ENCODE measurements around the gene SLC17A3. TPM values are rescaled to one million over a fixed set of nuclear protein-coding genes. Genes with fewer than 3 reads are reported as not detected.
A peak's percentile ranks its signal among the peaks of the same experiment; 100 is the strongest.

The SLC17A3 gene
- total RNA-seq, 2 donors from 2014 or later = 0.20 to 1.6 TPM

DNA sequence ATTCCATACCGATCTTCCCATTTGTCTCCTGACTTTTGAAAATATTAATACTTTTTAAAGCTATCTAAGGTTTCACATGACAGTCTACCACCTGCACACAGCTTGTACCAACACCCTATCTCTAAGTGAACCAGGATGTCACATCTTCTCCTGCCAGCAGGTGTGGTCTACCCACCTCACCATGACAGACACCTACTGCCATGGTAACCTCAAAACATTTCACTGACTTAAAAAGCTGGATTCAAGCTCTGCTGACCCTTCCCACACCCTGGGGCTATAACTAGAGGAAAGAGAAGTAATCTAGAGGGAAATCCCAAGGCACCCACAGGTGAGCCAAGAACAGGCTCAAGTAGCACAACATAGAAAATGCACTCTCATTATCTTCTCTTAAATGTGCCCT lies 1.2 kb downstream of the SLC17A3 start:
- ATAC-seq (peak; percentile 24 to 51), DNase-seq (ENCODE audit: low spot score in 2 of 2) (no peak)
- no peaks in the 10 kb centered on the region for H3K36me3 Mint-ChIP-seq
- peaks cover 0 to 4% of the 10 kb centered on the region in 2 donors for H3K9me3 Mint-ChIP-seq
- H3K27ac Mint-ChIP-seq = no peak overlapping the region

DNA sequence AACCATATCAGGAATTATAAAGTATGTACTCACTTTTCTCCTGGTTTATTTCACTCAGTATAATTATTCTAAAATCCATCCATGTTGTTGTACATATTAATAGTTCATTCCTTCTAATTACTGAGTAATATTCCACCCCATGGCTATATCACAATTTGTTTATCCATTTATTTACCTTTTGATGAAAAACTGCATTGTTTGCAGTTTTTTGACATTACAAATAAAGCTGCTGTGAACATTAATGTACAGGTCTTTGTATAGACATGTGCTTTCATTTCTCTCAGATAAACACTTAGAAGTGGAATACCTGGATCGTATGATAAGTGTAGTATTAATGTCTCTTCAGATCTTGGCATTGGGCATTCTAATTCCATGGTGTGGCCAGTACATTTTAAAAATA lies 4.2 kb downstream of the SLC17A3 start:
- DNase-seq (ENCODE audit: low spot score in 2 of 2) (no peak), ATAC-seq (no peak)
- Mint-ChIP-seq H3K27ac (no peak overlapping the region), H3K36me3 (peaks cover 0 to under 1% of the 10 kb centered on the region in 2 donors), H3K9me3 (peaks cover 0 to 4% of the 10 kb centered on the region in 2 donors)

DNA sequence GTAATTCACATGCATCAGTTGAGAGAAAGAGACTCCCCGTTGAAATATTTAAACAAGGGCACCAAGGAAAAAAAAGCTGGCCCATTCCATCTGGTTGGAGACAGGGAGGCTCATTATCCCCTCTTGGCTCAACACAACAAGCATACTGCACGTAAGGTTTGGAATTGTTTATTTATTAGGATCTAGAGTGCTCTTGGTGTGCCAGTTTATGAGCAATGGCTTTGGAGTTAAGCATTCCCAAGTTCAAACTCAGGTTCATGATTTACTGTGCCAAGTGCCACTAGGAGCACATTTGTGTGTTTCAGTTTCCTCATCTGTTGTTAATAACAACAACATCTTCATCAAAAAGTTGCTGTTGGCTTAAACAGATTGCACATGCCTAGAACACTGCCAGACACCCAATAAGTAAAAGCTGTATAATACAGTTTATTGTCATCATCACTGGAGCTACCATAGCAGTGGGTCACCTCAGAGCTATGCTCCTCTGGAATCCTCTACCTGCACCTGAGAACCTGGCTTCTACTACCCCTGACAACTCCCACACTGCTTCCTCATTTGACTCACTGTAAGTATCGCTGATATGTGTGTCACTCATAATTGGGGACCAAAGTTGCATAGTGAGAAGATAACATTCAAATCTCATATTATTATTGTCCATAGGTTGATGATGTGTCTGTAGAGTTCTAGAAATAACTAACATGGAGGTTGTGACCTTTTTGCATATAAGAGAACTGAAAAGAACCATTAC lies 5.4 kb downstream of the SLC17A3 start:
- Mint-ChIP-seq H3K9me3 (peaks cover 7 to 17% of the 10 kb centered on the region in 2 donors), H3K27ac (no peak overlapping the region), H3K36me3 (peaks cover 12 to 13% of the 10 kb centered on the region in 2 donors)
- no peak for DNase-seq (ENCODE audit: low spot score in 2 of 2)
- peak in 1 of 2 donors; percentile 75 for ATAC-seq

DNA sequence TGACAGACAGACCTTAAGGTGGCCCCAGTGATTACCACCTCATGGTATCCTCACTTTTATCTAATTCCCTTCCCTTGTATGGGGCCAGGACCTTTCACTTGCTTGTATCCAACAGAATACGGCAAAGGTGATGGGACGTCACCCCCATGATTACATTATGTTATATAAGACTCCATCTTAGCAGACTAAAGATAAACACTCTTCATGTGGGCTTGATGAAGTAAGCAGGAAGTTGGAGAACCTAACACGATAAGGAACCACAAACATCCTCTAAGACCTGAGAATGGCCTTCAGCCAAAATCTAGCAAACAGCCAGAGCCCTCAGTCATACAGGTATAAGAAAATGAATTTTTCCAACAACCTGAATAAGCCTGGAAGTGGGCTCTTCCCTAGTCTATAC lies 8.0 kb downstream of the SLC17A3 start:
- DNase-seq (ENCODE audit: low spot score in 2 of 2) (no peak), ATAC-seq (peak; percentile 51 to 78)
- Mint-ChIP-seq H3K9me3 (peaks cover 7 to 15% of the 10 kb centered on the region in 2 donors), H3K27ac (no peak overlapping the region), H3K36me3 (peaks cover 13 to 22% of the 10 kb centered on the region in 2 donors)

DNA sequence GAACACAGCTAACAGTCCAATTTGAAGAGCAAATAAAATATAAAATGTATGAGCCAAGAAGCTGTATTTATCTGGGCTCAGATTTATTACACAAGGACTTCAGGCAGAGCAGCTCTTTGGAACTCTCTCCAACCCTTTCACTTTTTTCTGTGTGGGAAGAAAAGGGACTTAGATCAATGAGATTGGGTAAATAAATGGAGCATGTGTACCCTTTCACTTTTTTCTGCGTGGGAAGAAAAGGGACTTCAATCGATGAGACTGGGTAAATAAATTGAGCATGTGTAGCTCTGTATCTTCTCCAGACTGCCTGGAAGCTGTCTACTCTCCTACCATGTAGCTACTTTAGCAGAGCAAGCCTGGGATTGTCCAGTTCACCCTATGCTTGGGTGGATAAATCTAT lies 10.7 kb downstream of the SLC17A3 start:
- Mint-ChIP-seq H3K9me3 (peaks cover 7 to 22% of the 10 kb centered on the region in 2 donors), H3K27ac (no peak overlapping the region), H3K36me3 (peaks cover 13 to 26% of the 10 kb centered on the region in 2 donors)
- DNase-seq (ENCODE audit: low spot score in 2 of 2) (no peak), ATAC-seq (no peak)

- H3K27ac Mint-ChIP-seq = no peak overlapping the region
- ATAC-seq = no peak
- H3K9me3 Mint-ChIP-seq = peaks cover 7 to 23% of the 10 kb centered on the region in 2 donors
- no peak for DNase-seq (ENCODE audit: low spot score in 2 of 2)
- peaks cover 13 to 26% of the 10 kb centered on the region in 2 donors for H3K36me3 Mint-ChIP-seq
These were observed 11.8 kb downstream of the SLC17A3 start for GRCh38 chr6:25862199-25862598.

DNA sequence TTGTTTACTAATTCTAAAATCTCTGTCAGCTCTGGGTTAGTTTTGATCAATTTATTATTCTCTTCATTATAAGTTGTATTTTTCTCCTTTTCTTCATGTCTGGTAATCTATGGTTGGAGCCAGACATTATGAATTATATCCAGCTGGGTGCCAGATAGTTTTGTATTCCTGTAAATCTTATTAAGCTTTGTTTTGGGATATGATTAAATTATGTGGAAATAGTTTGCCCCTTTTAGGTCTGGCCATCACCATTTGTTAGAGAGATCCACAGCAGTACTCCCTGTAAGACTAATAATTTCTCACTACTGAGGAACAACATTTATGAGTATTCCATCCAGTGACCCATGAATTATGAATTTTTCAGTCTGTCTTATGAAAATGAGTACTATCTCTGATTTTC lies 21.3 kb downstream of the SLC17A3 start:
- no peak overlapping the region for H3K27ac Mint-ChIP-seq
- no peak for ATAC-seq

DNA sequence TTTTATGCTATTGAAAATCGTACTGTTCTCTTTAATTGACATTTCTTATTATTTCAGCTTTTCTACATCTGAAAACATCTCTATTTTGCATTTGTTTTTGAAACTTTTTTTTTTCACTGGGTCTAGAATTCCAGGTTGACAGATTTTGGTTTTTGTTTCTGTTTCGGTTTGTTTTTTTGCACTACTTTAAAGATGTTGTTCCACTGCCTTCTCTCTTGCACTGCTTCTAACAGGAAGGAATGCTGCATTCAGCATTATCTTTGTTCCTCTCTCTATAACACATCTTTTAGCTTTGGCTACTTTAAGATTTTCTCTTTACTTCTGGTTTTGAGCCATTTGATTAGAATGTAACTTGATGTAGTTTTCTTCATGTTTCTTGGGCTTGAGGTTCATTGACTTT lies 22.1 kb downstream of the SLC17A3 start:
- H3K9me3 Mint-ChIP-seq = peaks cover 0 to 7% of the 10 kb centered on the region in 2 donors
- no peak for ATAC-seq
- DNase-seq (ENCODE audit: low spot score in 2 of 2) = no peak
- H3K36me3 Mint-ChIP-seq = peaks cover 3 to 13% of the 10 kb centered on the region in 2 donors
- no peak overlapping the region for H3K27ac Mint-ChIP-seq

More for the DNA sequence above, 21.3 kb downstream of the SLC17A3 start:
- Mint-ChIP-seq H3K9me3 (peaks cover 0 to 7% of the 10 kb centered on the region in 2 donors), H3K36me3 (peaks cover 0 to 10% of the 10 kb centered on the region in 2 donors)
- no peak for DNase-seq (ENCODE audit: low spot score in 2 of 2)

GRCh38 chr6:25844518-25844917 lies 29.5 kb downstream of the SLC17A3 start:
- H3K9me3 Mint-ChIP-seq = peaks cover 0 to 12% of the 10 kb centered on the region in 2 donors
- no peak overlapping the region for H3K27ac Mint-ChIP-seq
- no peak for DNase-seq (ENCODE audit: low spot score in 2 of 2)
- H3K36me3 Mint-ChIP-seq = peaks cover 10 to 14% of the 10 kb centered on the region in 2 donors
- ATAC-seq = no peak

DNA sequence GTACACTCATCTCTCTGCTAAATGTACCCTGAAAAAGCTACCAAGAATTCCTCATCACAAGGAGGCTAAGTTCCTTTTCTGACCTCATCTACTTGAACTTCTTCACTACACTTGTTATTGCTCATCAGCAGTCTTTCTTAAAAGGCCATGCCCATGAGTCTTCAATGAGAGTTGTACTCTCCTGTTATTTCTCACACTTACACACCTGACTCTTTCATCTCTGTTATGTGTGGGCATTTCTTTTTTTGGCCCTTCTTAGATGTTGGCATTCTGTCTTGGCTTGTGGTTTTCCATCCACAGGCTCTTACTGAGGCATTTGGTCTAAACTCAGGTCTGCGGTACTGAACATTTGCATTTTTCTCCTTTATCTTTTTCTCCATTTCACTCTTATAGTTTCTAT lies 31.5 kb downstream of the SLC17A3 start:
- H3K27ac Mint-ChIP-seq = no peak overlapping the region
- H3K36me3 Mint-ChIP-seq = peaks cover 10 to 14% of the 10 kb centered on the region in 2 donors
- H3K9me3 Mint-ChIP-seq = peaks cover 0 to 12% of the 10 kb centered on the region in 2 donors
- DNase-seq (ENCODE audit: low spot score in 2 of 2) = peak in 1 of 2 donors; percentile 22
- ATAC-seq = peak; percentile 94 to 96

DNA sequence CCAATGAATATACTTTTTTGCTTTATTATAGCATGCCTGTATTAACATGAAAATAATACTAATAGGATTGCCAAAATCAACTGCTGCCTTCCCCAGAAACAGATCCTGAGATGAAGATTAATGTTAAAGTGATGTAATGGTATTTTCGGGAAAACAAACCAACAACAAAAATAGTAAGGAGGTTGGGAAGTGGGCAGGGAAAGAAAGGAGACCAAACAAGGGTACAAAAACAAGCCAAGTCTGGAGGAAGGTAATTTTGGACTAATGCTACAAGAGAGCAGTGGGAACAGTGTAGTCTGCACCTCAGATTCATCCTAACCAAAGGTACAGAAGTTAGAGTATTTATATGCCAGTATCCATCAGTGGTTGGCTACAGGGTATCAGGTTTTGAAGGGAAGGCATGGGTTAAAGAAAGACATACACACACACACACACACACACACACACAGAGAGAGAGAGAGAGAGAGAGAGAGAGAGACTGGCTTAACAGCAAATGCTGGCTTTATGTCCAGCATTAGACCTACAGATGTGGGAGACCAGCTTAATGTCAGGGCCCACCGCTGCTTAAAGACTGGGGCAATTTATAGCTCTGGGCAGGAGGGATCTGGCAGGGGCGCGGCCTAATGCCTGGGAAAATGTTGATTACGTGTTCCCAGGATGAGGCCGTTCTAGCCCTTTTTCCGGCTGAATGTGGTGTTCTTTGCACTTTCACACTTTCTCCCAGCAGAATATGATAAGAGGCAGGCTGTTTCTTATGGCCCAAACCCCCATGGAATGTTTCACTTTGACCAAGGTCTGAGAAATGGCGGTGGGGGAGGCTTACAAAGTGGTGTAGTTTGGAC lies 38.4 kb downstream of the SLC17A3 start:
- ATAC-seq (no peak), DNase-seq (ENCODE audit: low spot score in 2 of 2) (no peak)
- Mint-ChIP-seq H3K9me3 (peaks cover 0 to 9% of the 10 kb centered on the region in 2 donors), H3K27ac (no peak overlapping the region), H3K36me3 (peaks cover 5 to 12% of the 10 kb centered on the region in 2 donors)

- Mint-ChIP-seq H3K36me3 (peaks cover 2 to 6% of the 10 kb centered on the region in 2 donors), H3K9me3 (peaks cover 0 to 2% of the 10 kb centered on the region in 2 donors), H3K27ac (no peak overlapping the region)
- ATAC-seq = no peak
- DNase-seq (ENCODE audit: low spot score in 2 of 2) = no peak
These were observed 39.1 kb downstream of the SLC17A3 start for GRCh38 chr6:25834950-25835349.

- DNase-seq (ENCODE audit: low spot score in 2 of 2) (no peak), ATAC-seq (no peak)
- no peak overlapping the region for H3K27ac Mint-ChIP-seq
- peaks cover 0 to 4% of the 10 kb centered on the region in 2 donors for H3K36me3 Mint-ChIP-seq
- H3K9me3 Mint-ChIP-seq = no peaks in the 10 kb centered on the region
These were observed 40.9 kb downstream of the SLC17A3 start for GRCh38 chr6:25833136-25833535.

DNA sequence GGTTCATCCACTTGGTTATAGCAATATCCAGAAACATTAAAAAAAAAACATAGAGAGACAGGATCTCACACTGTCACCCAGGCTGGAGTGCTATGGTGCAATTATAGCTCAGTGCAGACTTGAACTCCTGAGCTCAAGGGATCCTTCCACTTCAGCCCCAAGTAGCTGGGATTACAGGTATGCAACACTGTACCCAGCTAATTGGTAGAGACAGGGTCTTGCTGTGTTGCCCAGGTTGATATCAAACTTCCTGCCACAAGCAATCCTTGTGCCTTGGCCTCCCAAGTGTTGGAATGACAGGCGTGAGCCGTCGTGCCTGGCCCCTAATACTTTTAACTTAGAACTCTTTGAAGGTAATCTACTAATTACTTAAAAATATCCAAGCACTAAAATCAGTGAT lies 41.4 kb downstream of the SLC17A3 start:
- ATAC-seq = no peak
- H3K9me3 Mint-ChIP-seq = no peaks in the 10 kb centered on the region
- peaks cover 0 to 8% of the 10 kb centered on the region in 2 donors for H3K36me3 Mint-ChIP-seq
- DNase-seq (ENCODE audit: low spot score in 2 of 2) = no peak
- no peak overlapping the region for H3K27ac Mint-ChIP-seq

DNA sequence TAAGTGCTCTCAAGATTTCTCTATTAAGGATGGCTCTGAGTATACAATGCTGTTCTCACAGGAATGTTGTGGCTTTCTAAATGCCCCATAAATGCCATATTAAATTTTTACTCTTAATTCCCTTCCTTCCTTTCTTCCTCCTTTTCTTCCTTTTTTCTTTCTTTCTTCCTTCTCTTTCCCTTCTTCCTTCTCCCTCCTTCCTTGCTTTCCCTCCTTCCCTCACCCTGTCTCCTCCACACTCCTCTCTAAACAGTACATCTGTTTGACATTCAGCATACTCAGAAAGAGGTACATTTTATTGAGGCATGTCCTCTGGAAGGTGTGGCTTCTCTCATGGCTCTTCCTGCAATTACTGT lies 41.8 kb downstream of the SLC17A3 start:
- ATAC-seq (no peak), DNase-seq (ENCODE audit: low spot score in 2 of 2) (no peak)
- H3K36me3 Mint-ChIP-seq = peaks cover 0 to 11% of the 10 kb centered on the region in 2 donors
- H3K9me3 Mint-ChIP-seq = no peaks in the 10 kb centered on the region
- H3K27ac Mint-ChIP-seq = no peak overlapping the region

DNA sequence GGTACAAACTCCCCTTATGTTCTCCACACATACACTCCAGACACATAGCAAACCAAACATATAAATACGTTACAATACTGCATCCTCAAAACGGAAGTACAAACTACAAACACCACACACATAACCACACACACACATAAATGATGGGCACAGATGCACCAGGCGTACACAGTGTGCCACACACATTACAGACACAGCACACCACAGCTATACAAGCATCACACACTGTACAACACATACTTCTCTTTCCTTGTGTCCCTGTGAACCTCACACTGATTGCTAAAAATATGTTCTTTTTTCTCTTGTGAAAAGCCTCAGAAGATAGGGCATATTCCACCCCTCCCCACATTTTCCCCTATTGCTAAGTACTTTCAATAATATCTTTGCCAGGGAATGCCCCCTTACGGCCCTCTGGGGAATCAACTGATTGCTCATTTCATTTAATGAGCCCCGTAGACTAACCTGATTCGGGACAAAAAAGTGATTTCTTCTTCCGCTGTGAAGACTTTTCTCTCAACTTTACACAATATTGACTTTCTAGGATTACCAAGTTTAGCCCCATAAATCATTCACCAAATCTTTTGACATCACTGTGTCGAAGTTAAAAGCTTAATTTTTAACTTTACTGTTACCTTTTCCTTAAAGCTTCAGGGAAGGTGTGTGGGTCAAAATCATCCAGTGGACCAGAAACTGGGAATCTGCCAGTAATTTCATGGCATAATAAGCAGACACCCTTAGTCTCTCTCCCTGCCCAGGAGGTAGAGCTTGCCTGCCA lies 42.3 kb downstream of the SLC17A3 start, which contains the start of gene SLC17A1:
TSS of gene SLC17A1 (minus strand) at position 521 of the 775 bp plus-strand sequence. CDS start 1,495 bp downstream, outside the sequence.
- no peak for DNase-seq (ENCODE audit: low spot score in 2 of 2)
- ATAC-seq = no peak
- H3K9me3 Mint-ChIP-seq = no peaks in the 10 kb centered on the region
- H3K27ac Mint-ChIP-seq = no peak within 1 kb of the TSS
- H3K36me3 Mint-ChIP-seq = peaks cover 0 to 11% of the 10 kb centered on the region in 2 donors

All from activated naive CD4-positive, alpha-beta T cell treated with anti-CD3 and anti-CD28 coated beads, Interleukin-2, amount 50 U/mL, for 72 hours (primary cell).